K562 (cell line): ENCODE data around the gene ERAP2. TPM values are rescaled to one million over a fixed set of nuclear protein-coding genes. Genes with fewer than 3 reads are reported as not detected.

ENCODE experiments used
- ATF7 ChIP-seq: fragments of 450-650 bp; IDR thresholded peaks from 2 replicates; pipeline ENCODE4 v1.7.1; 2014; ENCODE audit warnings: mild to moderate bottlenecking, moderate library complexity
- LARP7 ChIP-seq: fragments of 450-650 bp; IDR thresholded peaks from 2 replicates; pipeline ENCODE4 v1.6.1; 2016
- MECOM ChIP-seq: fragments of 250-450 bp; sonication (Bioruptor Pico); IDR thresholded peaks from 2 replicates; pipeline ENCODE4 v1.8.0; 2022; ENCODE audit warnings: inconsistent platforms
- NR1H2 ChIP-seq: sonication (generic); formaldehyde crosslinking; IDR thresholded peaks from 2 replicates; pipeline ENCODE4 v1.4.0; 2020; ENCODE audit warnings: mild to moderate bottlenecking, missing genetic modification reagents
- POLR2B ChIP-seq: fragments of 450-650 bp; IDR thresholded peaks from 2 replicates; pipeline ENCODE4 v1.6.1; 2018; ENCODE audit warnings: low read depth; ENCODE audit not compliant: partially characterized antibody
- ZEB2 ChIP-seq: fragments of 450-650 bp; IDR thresholded peaks from 2 replicates; pipeline ENCODE4 v1.6.1; 2016
- ZNF239 ChIP-seq: fragments of 250-450 bp; sonication (Bioruptor Pico); IDR thresholded peaks from 2 replicates; pipeline ENCODE4 v1.4.0; 2020; ENCODE audit warnings: mild to moderate bottlenecking
- ZNF311 ChIP-seq: fragments of 250-450 bp; sonication (Bioruptor Pico); IDR thresholded peaks from 2 replicates; pipeline ENCODE4 v1.4.0; 2020; ENCODE audit warnings: mild to moderate bottlenecking, moderate library complexity
- polyA plus RNA-seq, 8 experiments: library from polyadenylated mRNA; depleted of rRNA in 4 of 8; stranded (reverse) in 5 of 8; unstranded in 3 of 8; fragments of >200 nt; fragmentation: Nextera tagmentation in 2 of 8; fragmentation: Illumina TruSeq in 1 of 8; extraction: Ambion mirVana in 2 of 8; extraction: Trizol in 1 of 8; gene quantifications; 2 replicates each; pipeline versions ENCODE4 v1.2.1 to v1.2.3, GENCODE V29; 2011 to 2014; ENCODE audit warnings: inconsistent platforms in 1 of 8, missing spikeins in 1 of 8
- total RNA-seq, 7 experiments: library from RNA; depleted of rRNA in 6 of 7; stranded (reverse); fragments of >200 nt in 6 of 7; fragmentation: Illumina TruSeq in 2 of 7; extraction: Trizol in 2 of 7; gene quantifications; 2 replicates each; pipeline versions ENCODE4 v1.2.1 to v1.2.3, GENCODE V29; 2011 to 2021; ENCODE audit warnings: low replicate concordance in 1 of 7
- TF ChIP-seq, protein P1 (sequence below): fragments of 250-450 bp; sonication (Bioruptor Pico); IDR thresholded peaks from 2 replicates; pipeline ENCODE4 v1.4.0; 2020; ENCODE audit warnings: mild to moderate bottlenecking, moderate library complexity
- TF ChIP-seq, protein P2 (sequence below): fragments of 450-650 bp; IDR thresholded peaks from 2 replicates; pipeline ENCODE4 v1.6.1; 2018; ENCODE audit not compliant: partially characterized antibody
- TF ChIP-seq, protein P3 (sequence below): sonication (generic); formaldehyde crosslinking; IDR thresholded peaks from 2 replicates; pipeline ENCODE4 v1.8.0; 2022; ENCODE audit warnings: mild to moderate bottlenecking, missing genetic modification reagents

Gene ERAP2
- total and polyA plus RNA-seq, 9 of the 15 experiments (the other 6 are each of a cell fraction or from before 2014, with no cell fraction given) = 0.93 to 4.0 (median 2.1) TPM

DNA sequence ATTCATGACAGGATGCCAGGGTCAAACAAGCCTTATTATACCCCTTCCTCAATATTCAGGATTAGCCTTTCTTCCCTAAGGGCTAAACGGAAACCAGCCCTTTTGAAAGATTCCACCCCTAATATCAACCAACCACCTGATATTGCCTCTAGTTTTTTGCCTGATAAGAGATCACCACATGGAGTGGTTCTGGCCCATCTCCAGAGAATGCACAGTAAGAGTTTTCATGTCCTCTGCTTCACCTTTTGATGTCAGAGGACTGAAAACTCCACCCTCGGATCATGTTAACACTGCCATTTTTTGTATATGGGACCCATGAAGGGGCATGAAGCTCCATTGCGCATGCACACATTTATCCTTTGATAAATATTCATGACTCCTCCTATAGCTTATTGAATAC is 53.8 kb downstream of the ERAP2 start (continued):
- TF ChIP-seq ZNF311 (CRISPR knock-in tag) (no peak), POLR2B (no peak), NR1H2 (no peak), ATF7 (peak; percentile 72; the same call in 1 of the 2 replicates), LARP7 (no peak), ZEB2 (no peak), ZNF239 (CRISPR knock-in tag) (no peak), MECOM (no peak)
- TF ChIP-seq, protein P1, sequence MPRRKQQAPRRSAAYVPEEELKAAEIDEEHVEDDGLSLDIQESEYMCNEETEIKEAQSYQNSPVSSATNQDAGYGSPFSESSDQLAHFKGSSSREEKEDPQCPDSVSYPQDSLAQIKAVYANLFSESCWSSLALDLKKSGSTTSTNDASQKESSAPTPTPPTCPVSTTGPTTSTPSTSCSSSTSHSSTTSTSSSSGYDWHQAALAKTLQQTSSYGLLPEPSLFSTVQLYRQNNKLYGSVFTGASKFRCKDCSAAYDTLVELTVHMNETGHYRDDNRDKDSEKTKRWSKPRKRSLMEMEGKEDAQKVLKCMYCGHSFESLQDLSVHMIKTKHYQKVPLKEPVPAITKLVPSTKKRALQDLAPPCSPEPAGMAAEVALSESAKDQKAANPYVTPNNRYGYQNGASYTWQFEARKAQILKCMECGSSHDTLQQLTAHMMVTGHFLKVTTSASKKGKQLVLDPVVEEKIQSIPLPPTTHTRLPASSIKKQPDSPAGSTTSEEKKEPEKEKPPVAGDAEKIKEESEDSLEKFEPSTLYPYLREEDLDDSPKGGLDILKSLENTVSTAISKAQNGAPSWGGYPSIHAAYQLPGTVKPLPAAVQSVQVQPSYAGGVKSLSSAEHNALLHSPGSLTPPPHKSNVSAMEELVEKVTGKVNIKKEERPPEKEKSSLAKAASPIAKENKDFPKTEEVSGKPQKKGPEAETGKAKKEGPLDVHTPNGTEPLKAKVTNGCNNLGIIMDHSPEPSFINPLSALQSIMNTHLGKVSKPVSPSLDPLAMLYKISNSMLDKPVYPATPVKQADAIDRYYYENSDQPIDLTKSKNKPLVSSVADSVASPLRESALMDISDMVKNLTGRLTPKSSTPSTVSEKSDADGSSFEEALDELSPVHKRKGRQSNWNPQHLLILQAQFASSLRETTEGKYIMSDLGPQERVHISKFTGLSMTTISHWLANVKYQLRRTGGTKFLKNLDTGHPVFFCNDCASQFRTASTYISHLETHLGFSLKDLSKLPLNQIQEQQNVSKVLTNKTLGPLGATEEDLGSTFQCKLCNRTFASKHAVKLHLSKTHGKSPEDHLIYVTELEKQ (CRISPR knock-in tag) = no peak
- TF ChIP-seq, protein P2, sequence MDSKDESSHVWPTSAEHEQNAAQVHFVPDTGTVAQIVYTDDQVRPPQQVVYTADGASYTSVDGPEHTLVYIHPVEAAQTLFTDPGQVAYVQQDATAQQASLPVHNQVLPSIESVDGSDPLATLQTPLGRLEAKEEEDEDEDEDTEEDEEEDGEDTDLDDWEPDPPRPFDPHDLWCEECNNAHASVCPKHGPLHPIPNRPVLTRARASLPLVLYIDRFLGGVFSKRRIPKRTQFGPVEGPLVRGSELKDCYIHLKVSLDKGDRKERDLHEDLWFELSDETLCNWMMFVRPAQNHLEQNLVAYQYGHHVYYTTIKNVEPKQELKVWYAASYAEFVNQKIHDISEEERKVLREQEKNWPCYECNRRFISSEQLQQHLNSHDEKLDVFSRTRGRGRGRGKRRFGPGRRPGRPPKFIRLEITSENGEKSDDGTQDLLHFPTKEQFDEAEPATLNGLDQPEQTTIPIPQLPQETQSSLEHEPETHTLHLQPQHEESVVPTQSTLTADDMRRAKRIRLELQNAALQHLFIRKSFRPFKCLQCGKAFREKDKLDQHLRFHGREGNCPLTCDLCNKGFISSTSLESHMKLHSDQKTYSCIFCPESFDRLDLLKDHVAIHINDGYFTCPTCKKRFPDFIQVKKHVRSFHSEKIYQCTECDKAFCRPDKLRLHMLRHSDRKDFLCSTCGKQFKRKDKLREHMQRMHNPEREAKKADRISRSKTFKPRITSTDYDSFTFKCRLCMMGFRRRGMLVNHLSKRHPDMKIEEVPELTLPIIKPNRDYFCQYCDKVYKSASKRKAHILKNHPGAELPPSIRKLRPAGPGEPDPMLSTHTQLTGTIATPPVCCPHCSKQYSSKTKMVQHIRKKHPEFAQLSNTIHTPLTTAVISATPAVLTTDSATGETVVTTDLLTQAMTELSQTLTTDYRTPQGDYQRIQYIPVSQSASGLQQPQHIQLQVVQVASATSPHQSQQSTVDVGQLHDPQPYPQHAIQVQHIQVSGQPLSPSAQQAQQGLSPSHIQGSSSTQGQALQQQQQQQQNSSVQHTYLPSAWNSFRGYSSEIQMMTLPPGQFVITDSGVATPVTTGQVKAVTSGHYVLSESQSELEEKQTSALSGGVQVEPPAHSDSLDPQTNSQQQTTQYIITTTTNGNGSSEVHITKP = peak; percentile 90
- TF ChIP-seq, protein P3, sequence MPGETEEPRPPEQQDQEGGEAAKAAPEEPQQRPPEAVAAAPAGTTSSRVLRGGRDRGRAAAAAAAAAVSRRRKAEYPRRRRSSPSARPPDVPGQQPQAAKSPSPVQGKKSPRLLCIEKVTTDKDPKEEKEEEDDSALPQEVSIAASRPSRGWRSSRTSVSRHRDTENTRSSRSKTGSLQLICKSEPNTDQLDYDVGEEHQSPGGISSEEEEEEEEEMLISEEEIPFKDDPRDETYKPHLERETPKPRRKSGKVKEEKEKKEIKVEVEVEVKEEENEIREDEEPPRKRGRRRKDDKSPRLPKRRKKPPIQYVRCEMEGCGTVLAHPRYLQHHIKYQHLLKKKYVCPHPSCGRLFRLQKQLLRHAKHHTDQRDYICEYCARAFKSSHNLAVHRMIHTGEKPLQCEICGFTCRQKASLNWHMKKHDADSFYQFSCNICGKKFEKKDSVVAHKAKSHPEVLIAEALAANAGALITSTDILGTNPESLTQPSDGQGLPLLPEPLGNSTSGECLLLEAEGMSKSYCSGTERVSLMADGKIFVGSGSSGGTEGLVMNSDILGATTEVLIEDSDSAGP (CRISPR knock-in tag) = no peak
- TF ChIP-seq, all 486 proteins: peak for 74
